Tibial nerve (tissue), 4 donors: ENCODE measurements around the gene DAPK1. TPM values are rescaled to one million over a fixed set of nuclear protein-coding genes. Genes with fewer than 3 reads are reported as not detected.

ENCODE experiments used
- DNase-seq, 2 donors: peaks; one replicate each; pipeline ENCODE4 v3.0.0-alpha.2; 2019; ENCODE audit warnings: low spot score in 2 of 2
- H3K27ac ChIP-seq, 4 donors: fragments of 200-600 bp; sonication (generic) in 3 of 4; one replicate each; pipeline ENCODE4 v1.5.1; 2017 to 2019; ENCODE audit warnings: mild to moderate bottlenecking in 1 of 4
- H3K27me3 ChIP-seq, 2 donors: fragments of 200-600 bp; sonication (generic) in 1 of 2; one replicate each; pipeline versions ENCODE4 v1.5.1 to v1.6.0; 2017 to 2019
- H3K36me3 ChIP-seq, 3 donors: fragments of 200-600 bp; sonication (generic); one replicate each; pipeline ENCODE4 v1.5.1; 2018 to 2019
- H3K4me1 ChIP-seq, 4 donors: fragments of 200-600 bp; sonication (generic) in 3 of 4; one replicate each; pipeline ENCODE4 v1.5.1; 2017 to 2019
- H3K4me3 ChIP-seq, 4 donors: fragments of 200-600 bp; sonication (generic) in 3 of 4; one replicate each; pipeline ENCODE4 v1.5.1; 2017 to 2019; ENCODE audit warnings: mild to moderate bottlenecking in 1 of 4, moderate library complexity in 1 of 4
- H3K9me3 ChIP-seq, 4 donors: fragments of 200-600 bp; sonication (generic) in 3 of 4; one replicate each; pipeline ENCODE4 v1.5.1; 2017 to 2019
- EP300 ChIP-seq, 2 donors: sonication (generic); formaldehyde crosslinking; IDR thresholded peaks; one replicate each; pipeline ENCODE4 v1.6.1; 2017; ENCODE audit warnings: antibody characterized with exemption in 2 of 2, mild to moderate bottlenecking in 1 of 2
- POLR2A ChIP-seq, 2 donors: fragments of 450-650 bp; IDR thresholded peaks; one replicate each; pipeline ENCODE4 v1.6.1; 2017; ENCODE audit warnings: antibody characterized with exemption in 2 of 2, mild to moderate bottlenecking in 2 of 2, moderate library complexity in 2 of 2
- WGBS, 2 donors: methylation state at CpG; one replicate each; pipeline ENCODE4 v1.1.5; 2018; 5-methylcytosine and 5-hydroxymethylcytosine counted together
- total RNA-seq, 4 donors: library from RNA; depleted of rRNA; stranded (reverse); fragments of >200 nt; gene quantifications; one replicate each; pipeline ENCODE4 v1.1.0, GENCODE V29; 2016
- TF ChIP-seq, protein P1 (sequence below), 5 experiments: fragments of 200-600 bp in 3 of 5; fragments of 450-650 bp in 2 of 5; sonication (generic) in 3 of 5; IDR thresholded peaks; one replicate each; pipeline ENCODE4 v1.5.1; 2016 to 2019; ENCODE audit warnings: antibody characterized with exemption in 5 of 5, mild to moderate bottlenecking in 3 of 5, moderate library complexity in 2 of 5

DAPK1 gene
- total RNA-seq, 4 donors from 2014 or later: 58.8 to 97.3 (median 64.2) TPM

DNA sequence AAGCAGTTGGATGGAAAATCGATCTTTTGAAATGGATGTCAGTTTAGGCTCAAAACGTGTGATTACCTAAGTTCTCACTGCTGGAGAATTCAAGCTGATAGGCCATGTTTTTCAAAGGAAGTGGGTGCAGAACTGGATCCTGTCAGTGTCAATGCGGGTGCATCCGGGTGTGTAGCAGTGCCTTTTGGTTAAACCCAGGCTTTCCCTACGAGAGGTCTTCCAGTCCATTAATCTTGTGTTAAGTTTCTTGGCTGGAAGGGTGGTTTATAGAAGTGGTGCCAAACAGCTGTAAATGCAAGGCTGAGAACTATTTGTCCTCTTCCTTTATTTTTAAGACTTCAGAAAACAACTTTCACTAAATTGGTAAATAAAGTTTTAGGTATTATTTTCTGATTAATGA lies 71.9 kb downstream of the DAPK1 start:
- Histone ChIP-seq H3K27ac (peak overlapping the region in 2 of 4 donors; percentile 35 to 40), H3K27me3 (no peaks in the 10 kb centered on the region), H3K9me3 (no peaks in the 10 kb centered on the region), H3K36me3 (no peaks in the 10 kb centered on the region), H3K4me1 (peaks cover 0 to 55% (median 14%) of the 10 kb centered on the region in 4 donors), H3K4me3 (no peak overlapping the region)
- DNase-seq: no peak
- 32 to 39% methylated on average over 5 of the region's 5 CpGs for WGBS, 2 donors
- TF ChIP-seq, protein P1, sequence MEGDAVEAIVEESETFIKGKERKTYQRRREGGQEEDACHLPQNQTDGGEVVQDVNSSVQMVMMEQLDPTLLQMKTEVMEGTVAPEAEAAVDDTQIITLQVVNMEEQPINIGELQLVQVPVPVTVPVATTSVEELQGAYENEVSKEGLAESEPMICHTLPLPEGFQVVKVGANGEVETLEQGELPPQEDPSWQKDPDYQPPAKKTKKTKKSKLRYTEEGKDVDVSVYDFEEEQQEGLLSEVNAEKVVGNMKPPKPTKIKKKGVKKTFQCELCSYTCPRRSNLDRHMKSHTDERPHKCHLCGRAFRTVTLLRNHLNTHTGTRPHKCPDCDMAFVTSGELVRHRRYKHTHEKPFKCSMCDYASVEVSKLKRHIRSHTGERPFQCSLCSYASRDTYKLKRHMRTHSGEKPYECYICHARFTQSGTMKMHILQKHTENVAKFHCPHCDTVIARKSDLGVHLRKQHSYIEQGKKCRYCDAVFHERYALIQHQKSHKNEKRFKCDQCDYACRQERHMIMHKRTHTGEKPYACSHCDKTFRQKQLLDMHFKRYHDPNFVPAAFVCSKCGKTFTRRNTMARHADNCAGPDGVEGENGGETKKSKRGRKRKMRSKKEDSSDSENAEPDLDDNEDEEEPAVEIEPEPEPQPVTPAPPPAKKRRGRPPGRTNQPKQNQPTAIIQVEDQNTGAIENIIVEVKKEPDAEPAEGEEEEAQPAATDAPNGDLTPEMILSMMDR (IDR thresholded peaks at IDR 0.05): no peak
- TF ChIP-seq EP300 (IDR thresholded peaks at IDR 0.05) (no peak), POLR2A (IDR thresholded peaks at IDR 0.05) (no peak)

DNA sequence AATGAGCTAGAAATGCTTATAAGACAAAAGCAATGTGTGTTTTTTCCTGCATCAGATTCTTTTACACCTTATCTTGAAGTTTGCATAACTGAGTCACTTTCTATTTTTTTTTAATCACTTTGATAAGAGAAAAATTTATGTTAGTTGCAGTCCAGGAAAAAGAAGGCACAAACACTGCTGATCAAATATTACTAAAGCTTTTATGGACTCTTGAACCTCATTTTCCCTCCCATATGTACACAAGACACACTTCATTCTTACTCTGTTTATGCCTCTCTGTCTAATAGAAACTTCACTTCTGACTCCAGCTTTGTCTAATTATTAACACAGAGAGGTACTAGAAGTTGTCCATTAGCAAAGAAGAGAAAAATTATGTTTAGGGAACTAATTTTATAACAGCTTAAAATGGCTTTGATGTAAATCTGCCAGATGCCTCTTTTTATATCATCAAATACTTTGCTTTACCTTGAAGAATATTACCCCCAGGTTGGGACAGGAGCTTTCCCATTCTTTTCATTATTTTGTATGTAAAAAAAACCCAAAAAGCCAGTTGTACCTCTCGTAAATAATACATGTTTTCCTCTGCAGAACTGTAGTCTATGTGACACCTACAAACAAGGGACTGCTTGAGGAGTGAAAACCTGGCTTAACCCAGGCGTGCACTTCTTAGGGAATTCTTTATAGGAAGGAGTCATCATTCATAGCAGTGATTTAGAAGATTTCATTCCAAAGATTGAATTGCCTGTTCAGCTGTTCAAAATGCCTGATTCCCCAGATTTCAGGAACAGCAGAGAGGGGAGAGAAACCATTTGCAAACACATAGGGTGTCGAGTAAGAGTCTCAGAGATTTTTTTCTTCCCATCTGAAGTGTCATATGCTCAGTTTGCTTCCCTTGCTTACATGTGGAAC lies 72.6 kb downstream of the DAPK1 start:
- Histone ChIP-seq H3K27ac (peak overlapping the region in 2 of 4 donors; percentile 35 to 40), H3K9me3 (no peaks in the 10 kb centered on the region), H3K27me3 (no peaks in the 10 kb centered on the region), H3K36me3 (no peaks in the 10 kb centered on the region), H3K4me3 (no peak overlapping the region), H3K4me1 (peaks cover 0 to 50% (median 14%) of the 10 kb centered on the region in 4 donors)
- TF ChIP-seq, protein P1 (IDR thresholded peaks at IDR 0.05): no peak
- no peak for TF ChIP-seq POLR2A (IDR thresholded peaks at IDR 0.05)
- TF ChIP-seq EP300 (IDR thresholded peaks at IDR 0.05): no peak
- DNase-seq: no peak
- 52 to 62% methylated on average over 3 of the region's 3 CpGs for WGBS, 2 donors

DNA sequence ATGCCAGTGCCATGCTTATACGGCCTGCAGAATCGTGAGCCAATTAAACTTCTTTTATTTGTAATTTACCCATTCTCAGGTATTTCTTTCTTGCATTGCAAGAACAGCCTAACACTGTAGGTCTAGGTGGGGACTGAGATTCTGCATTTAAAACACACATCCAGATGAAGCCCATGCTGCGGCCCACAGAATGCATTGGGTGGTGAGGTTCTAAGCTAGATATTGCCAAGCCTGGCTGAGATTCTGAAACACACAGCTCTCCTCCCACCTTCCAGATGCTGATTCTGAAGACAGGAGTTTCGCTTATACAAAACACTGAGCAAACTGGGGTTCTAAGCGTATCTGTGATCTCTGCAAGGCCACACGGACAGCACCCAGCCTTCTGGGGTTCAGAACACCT lies 75.1 kb downstream of the DAPK1 start:
- 96 to 97% methylated on average over 6 of the region's 6 CpGs for WGBS, 2 donors
- Histone ChIP-seq H3K4me3 (no peak overlapping the region), H3K4me1 (peaks cover 0 to 36% (median 11%) of the 10 kb centered on the region in 4 donors), H3K27ac (no peak overlapping the region), H3K9me3 (no peaks in the 10 kb centered on the region), H3K27me3 (no peaks in the 10 kb centered on the region), H3K36me3 (no peaks in the 10 kb centered on the region)
- DNase-seq: no peak
- TF ChIP-seq, protein P1 (IDR thresholded peaks at IDR 0.05): no peak
- TF ChIP-seq EP300 (IDR thresholded peaks at IDR 0.05) (no peak), POLR2A (IDR thresholded peaks at IDR 0.05) (no peak)

DNA sequence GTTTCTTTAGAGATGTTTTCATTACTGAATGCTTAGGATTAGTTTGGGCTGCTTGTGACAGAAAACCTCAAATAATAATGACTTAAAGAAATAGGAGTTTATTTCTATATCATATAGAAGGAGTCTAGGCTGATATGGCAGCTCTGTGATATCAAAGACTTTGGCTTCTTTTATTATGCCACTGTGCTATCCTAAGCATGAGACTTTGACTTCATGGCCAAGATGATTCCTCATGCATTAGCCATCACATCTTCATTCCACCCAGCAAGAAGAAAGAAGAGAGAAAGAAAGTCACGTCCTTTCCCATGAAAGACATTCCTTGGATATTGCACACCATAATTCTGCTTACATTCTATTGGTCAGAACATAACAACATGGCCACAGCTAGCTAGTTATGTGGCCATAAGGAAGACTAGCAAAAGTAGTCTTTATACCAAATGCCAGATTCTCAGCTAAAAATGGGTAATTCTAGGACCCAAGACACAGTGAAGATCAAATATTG lies 76.2 kb downstream of the DAPK1 start:
- Histone ChIP-seq H3K27ac (no peak overlapping the region), H3K36me3 (no peaks in the 10 kb centered on the region), H3K9me3 (no peaks in the 10 kb centered on the region), H3K4me3 (no peak overlapping the region), H3K27me3 (no peaks in the 10 kb centered on the region), H3K4me1 (peaks cover 0 to 31% (median 10%) of the 10 kb centered on the region in 4 donors)
- TF ChIP-seq POLR2A (IDR thresholded peaks at IDR 0.05) (no peak), EP300 (IDR thresholded peaks at IDR 0.05) (no peak)
- TF ChIP-seq, protein P1 (IDR thresholded peaks at IDR 0.05): no peak
- DNase-seq: no peak
- 59 to 75% methylated on average over 1 of the region's 1 CpG for WGBS, 2 donors

DNA sequence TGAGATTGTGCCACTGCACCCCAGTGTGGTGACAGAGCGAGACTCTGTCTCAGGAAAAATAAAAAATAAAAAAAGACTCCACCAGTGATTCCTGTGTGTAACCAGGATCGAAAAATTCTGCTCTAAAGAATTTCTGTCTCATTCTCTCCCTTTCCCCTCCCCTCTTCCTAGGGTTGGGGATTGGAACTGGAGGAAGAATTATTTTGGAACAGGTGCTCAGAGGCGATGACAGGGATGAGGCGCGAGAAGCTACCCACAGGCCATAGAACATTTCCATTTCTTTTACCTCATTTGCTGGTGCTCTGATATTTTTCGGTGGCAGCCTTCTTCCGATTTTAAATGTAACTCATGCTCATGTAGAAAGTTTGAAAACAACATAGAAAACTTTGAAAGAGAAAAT lies 80.1 kb downstream of the DAPK1 start:
- peaks cover 0 to 24% (median 5%) of the 10 kb centered on the region in 4 donors for H3K4me1 ChIP-seq
- TF ChIP-seq POLR2A (IDR thresholded peaks at IDR 0.05) (no peak), EP300 (IDR thresholded peaks at IDR 0.05) (no peak)
- TF ChIP-seq, protein P1 (IDR thresholded peaks at IDR 0.05): no peak
- H3K36me3 ChIP-seq: no peaks in the 10 kb centered on the region

More for the DNA sequence above, 80.1 kb downstream of the DAPK1 start:
- H3K9me3 ChIP-seq: no peaks in the 10 kb centered on the region
- DNase-seq: no peak
- WGBS, 2 donors: 86 to 89% methylated on average over 7 of the region's 7 CpGs
- H3K4me3 ChIP-seq: no peak overlapping the region
- no peak overlapping the region for H3K27ac ChIP-seq
- no peaks in the 10 kb centered on the region for H3K27me3 ChIP-seq
